ENCODE results near the gene PCDHGB3.
"Not testable (repeated sequence)": the region's sequence is repeated elsewhere in the genome, so short reads cannot be mapped to it uniquely, and the experiment has no call there.

Gene PCDHGB3

GRCh38 chr5:141373673-141374317, 3.8 kb downstream of the PCDHGB3 start, which contains the start of gene PCDHGA6:
PCDHGA6 (plus strand) TSS chr5:141373891; CDS start chr5:141374084, 193 bp downstream.
- no peak within 1 kb of the TSS for H3K4me2 ChIP-seq (ENCODE audit: low read depth, low read length)
- H3K27me3 ChIP-seq (replicated peaks; ENCODE audit: insufficient read depth, low read length) = 0 out of 2 replicates have a peak, but pooled peaks cover 3% of the 10 kb centered on the region
- H3K36me3 ChIP-seq (replicated peaks; ENCODE audit: insufficient read depth, low read length) = no peaks in the 10 kb centered on the region
- H4K20me1 ChIP-seq (ENCODE audit: insufficient read depth, low read length) = no peaks in the 10 kb centered on the region
- H2AFZ ChIP-seq (ENCODE audit: low read length) = 0 out of 2 replicates have a peak within 1 kb of the TSS, but pooled peaks have one; percentile 14
- H3K27ac ChIP-seq (ENCODE audit: low read length) = no peak within 1 kb of the TSS
- no peaks in the 10 kb centered on the region for H3K4me1 ChIP-seq (ENCODE audit: low read length)
- DNase-seq = peak; percentile 51
- TF ChIP-seq EZH2phosphoT487 (IDR thresholded peaks at IDR 0.05; ENCODE audit: low read length) (no peak), EZH2 (optimal IDR thresholded peaks at IDR 0.05; ENCODE audit: low read depth, low read length) (no peak), CTCF (IDR thresholded peaks at IDR 0.05; ENCODE audit: low read length) (peak; percentile 68)
- no peak within 1 kb of the TSS for H3K4me3 ChIP-seq (ENCODE audit: low read length)
- H3K79me2 ChIP-seq (ENCODE audit: low read length) = no peaks in the 10 kb centered on the region
- H3K9ac ChIP-seq (ENCODE audit: low read length) = no peak within 1 kb of the TSS
- H3K9me2 ChIP-seq (replicated peaks; ENCODE audit: insufficient read depth, low read length) = no peaks in the 10 kb centered on the region
- no peaks in the 10 kb centered on the region for H3K9me3 ChIP-seq (replicated peaks; ENCODE audit: insufficient read depth, low read length)
- no peaks in the 10 kb centered on the region for H3F3A ChIP-seq (ENCODE audit: insufficient read depth, low read length)

GRCh38 chr5:141374627-141375026, 4.6 kb downstream of the PCDHGB3 start:
- no peaks in the 10 kb centered on the region for H3K79me2 ChIP-seq (ENCODE audit: low read length)
- no peak overlapping the region for H3K27ac ChIP-seq (ENCODE audit: low read length)
- H4K20me1 ChIP-seq (ENCODE audit: insufficient read depth, low read length) = no peaks in the 10 kb centered on the region
- H3K4me2 ChIP-seq (ENCODE audit: low read depth, low read length) = no peak overlapping the region
- H2AFZ ChIP-seq (ENCODE audit: low read length) = no peak overlapping the region
- H3K36me3 ChIP-seq (replicated peaks; ENCODE audit: insufficient read depth, low read length) = no peaks in the 10 kb centered on the region
- no peaks in the 10 kb centered on the region for H3K4me1 ChIP-seq (ENCODE audit: low read length)
- H3K4me3 ChIP-seq (ENCODE audit: low read length) = no peak overlapping the region
- no peaks in the 10 kb centered on the region for H3K9me2 ChIP-seq (replicated peaks; ENCODE audit: insufficient read depth, low read length)
- no peaks in the 10 kb centered on the region for H3K9me3 ChIP-seq (replicated peaks; ENCODE audit: insufficient read depth, low read length)
- no peak for DNase-seq
- H3F3A ChIP-seq (ENCODE audit: insufficient read depth, low read length) = no peaks in the 10 kb centered on the region
- TF ChIP-seq EZH2phosphoT487 (IDR thresholded peaks at IDR 0.05; ENCODE audit: low read length) (no peak), CTCF (IDR thresholded peaks at IDR 0.05; ENCODE audit: low read length) (no peak), EZH2 (optimal IDR thresholded peaks at IDR 0.05; ENCODE audit: low read depth, low read length) (no peak)
- H3K27me3 ChIP-seq (replicated peaks; ENCODE audit: insufficient read depth, low read length) = 0 out of 2 replicates have a peak, but pooled peaks cover 3% of the 10 kb centered on the region
- H3K9ac ChIP-seq (ENCODE audit: low read length) = no peak overlapping the region

GRCh38 chr5:141375444-141376155, 5.6 kb downstream of the PCDHGB3 start:
- not testable (repeated sequence) for H3K36me3 ChIP-seq (replicated peaks; ENCODE audit: insufficient read depth, low read length); H3K9me2 ChIP-seq (replicated peaks; ENCODE audit: insufficient read depth, low read length); H2AFZ ChIP-seq (ENCODE audit: low read length); DNase-seq; H3K27ac ChIP-seq (ENCODE audit: low read length); H3K79me2 ChIP-seq (ENCODE audit: low read length); H4K20me1 ChIP-seq (ENCODE audit: insufficient read depth, low read length); H3F3A ChIP-seq (ENCODE audit: insufficient read depth, low read length); H3K4me2 ChIP-seq (ENCODE audit: low read depth, low read length); H3K9me3 ChIP-seq (replicated peaks; ENCODE audit: insufficient read depth, low read length); H3K27me3 ChIP-seq (replicated peaks; ENCODE audit: insufficient read depth, low read length); H3K9ac ChIP-seq (ENCODE audit: low read length); H3K4me1 ChIP-seq (ENCODE audit: low read length); H3K4me3 ChIP-seq (ENCODE audit: low read length)

Measured in MM.1S (cell line).